Measurements from ENCODE around the gene SLC38A1.
A peak's percentile ranks its signal among the peaks of the same experiment; 100 is the strongest.
"Not testable (repeated sequence)": the region's sequence is repeated elsewhere in the genome, so short reads cannot be mapped to it uniquely, and the experiment has no call there.

The SLC38A1 gene

DNA sequence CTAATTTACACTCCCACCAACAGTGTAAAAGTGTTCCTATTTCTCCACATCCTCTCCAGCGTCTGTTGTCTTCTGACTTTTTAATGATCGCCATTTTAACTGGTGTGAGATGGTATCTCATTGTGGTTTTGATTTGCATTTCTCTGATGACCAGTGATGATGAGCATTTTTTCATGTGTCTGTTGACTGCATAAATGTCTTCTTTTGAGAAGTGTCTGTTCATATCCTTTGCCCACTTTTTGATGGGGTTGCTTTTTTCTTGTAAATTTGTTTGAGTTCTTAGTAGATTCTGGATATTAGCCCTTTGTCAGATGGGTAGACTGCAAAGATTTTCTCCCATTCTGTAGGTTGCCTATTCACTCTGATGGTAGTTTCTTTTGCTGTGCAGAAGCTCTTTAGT is 78.3 kb downstream of the SLC38A1 start:
- H3K4me1 Mint-ChIP-seq (ENCODE audit: low read depth); H3K4me3 Mint-ChIP-seq; DNase-seq (ENCODE audit: low spot score); H3K27me3 Mint-ChIP-seq (ENCODE audit: low read depth): not testable (repeated sequence)
- Mint-ChIP-seq H3K36me3 (ENCODE audit: low read depth) (peaks cover 87% of the 10 kb centered on the region), H3K9me3 (peaks cover 41% of the 10 kb centered on the region), H3K27ac (peak overlapping the region; percentile 24)

DNA sequence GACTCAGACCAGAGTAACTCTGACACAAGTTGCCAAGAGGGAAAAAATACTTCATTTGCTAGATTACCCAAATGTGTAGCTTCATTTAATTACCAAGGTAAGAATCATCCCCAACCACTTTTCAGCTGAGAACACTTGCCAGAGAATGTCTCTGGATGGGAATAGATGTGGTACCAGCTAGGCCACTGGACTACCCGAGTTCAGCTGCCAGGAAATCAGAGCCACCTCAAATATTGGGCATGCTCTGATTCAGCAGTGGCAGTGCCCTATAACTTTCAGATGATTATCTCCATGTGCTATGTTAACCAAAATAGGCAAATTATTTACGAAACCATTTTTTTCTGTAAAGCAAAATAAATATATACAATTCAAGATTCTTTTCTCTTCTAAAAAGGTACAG is 80.7 kb downstream of the SLC38A1 start:
- Mint-ChIP-seq H3K36me3 (ENCODE audit: low read depth) (peaks cover 78% of the 10 kb centered on the region), H3K27ac (no peak overlapping the region), H3K4me3 (no peak overlapping the region), H3K27me3 (ENCODE audit: low read depth) (no peaks in the 10 kb centered on the region), H3K4me1 (ENCODE audit: low read depth) (peaks cover 7% of the 10 kb centered on the region), H3K9me3 (peaks cover 26% of the 10 kb centered on the region)
- no peak for DNase-seq (ENCODE audit: low spot score)

GRCh38 chr12:46187023-46187422 is 81.8 kb downstream of the SLC38A1 start:
- no peak for DNase-seq (ENCODE audit: low spot score)
- Mint-ChIP-seq H3K36me3 (ENCODE audit: low read depth) (peaks cover 75% of the 10 kb centered on the region), H3K27ac (no peak overlapping the region), H3K27me3 (ENCODE audit: low read depth) (no peaks in the 10 kb centered on the region), H3K4me3 (no peak overlapping the region), H3K9me3 (peaks cover 16% of the 10 kb centered on the region), H3K4me1 (ENCODE audit: low read depth) (peaks cover 7% of the 10 kb centered on the region)

DNA sequence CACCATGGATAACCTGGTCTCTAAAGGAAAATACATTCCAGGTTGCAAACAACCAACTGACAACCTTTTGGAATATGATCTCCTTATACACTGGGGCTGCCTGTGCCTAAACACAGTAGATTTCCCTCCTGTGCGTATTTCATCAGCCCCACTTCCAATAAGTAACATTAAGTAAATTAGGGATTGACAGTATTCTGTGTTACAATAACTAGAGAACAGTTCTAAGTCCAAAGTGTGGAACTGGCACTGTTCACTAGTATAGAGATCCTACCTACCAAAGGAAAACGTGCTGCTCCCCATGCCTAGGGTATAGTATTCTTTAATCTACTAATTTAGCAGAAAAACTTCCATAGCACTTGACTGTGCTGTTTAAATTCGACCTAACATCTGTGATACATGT is 82.8 kb downstream of the SLC38A1 start:
- Mint-ChIP-seq H3K4me1 (ENCODE audit: low read depth) (peaks cover 5% of the 10 kb centered on the region), H3K36me3 (ENCODE audit: low read depth) (peaks cover 73% of the 10 kb centered on the region)

GRCh38 chr12:46185686-46186085 is 83.2 kb downstream of the SLC38A1 start:
- Mint-ChIP-seq H3K4me3 (no peak overlapping the region), H3K27me3 (ENCODE audit: low read depth) (no peaks in the 10 kb centered on the region), H3K27ac (no peak overlapping the region), H3K4me1 (ENCODE audit: low read depth) (peaks cover 5% of the 10 kb centered on the region), H3K9me3 (peaks cover 3% of the 10 kb centered on the region), H3K36me3 (ENCODE audit: low read depth) (peaks cover 69% of the 10 kb centered on the region)
- no peak for DNase-seq (ENCODE audit: low spot score)

More for the DNA sequence above, 82.8 kb downstream of the SLC38A1 start:
- Mint-ChIP-seq H3K27me3 (ENCODE audit: low read depth) (no peaks in the 10 kb centered on the region), H3K4me3 (no peak overlapping the region), H3K27ac (no peak overlapping the region), H3K9me3 (peaks cover 7% of the 10 kb centered on the region)
- DNase-seq (ENCODE audit: low spot score), result no peak

DNA sequence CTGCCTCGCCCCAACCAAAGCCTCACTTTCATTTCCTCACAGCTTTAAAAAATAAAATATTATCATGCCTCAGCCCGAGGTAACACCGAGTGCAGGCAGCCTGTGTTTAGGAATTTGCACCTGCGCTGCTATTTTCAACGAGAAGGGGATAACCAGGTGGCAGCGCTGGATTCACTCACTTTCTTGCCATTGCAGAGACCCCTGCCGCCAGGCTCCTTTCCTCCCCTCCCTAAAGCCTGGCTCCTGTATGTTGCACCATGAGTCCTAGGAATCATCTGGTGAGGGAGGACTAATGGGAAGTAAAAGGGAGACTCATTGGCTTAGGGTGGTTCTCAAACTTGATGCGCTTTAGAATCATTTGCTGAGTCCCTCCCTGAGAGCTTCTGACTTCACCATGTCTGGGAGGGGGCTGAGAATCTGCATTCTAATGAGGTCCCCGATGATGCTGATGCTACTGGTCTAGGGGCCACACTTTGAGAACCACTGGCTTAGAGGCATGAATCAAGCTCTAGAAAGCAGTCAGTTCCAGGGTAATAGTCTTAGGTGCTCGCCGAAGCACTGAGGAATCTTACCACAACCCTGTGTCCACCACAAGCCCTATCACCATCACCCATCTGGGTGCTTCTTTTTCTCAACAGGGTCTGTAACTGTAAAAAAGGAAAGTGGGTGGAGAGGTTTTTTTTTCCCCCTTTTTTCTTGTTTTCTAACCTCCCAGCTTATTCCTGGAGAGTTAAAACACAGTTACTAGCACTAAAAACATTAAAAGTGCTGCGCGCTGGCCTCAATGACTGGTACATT is 83.8 kb downstream of the SLC38A1 start:
- H3K27ac Mint-ChIP-seq, result no peak overlapping the region
- H3K9me3 Mint-ChIP-seq, result no peaks in the 10 kb centered on the region
- no peak for DNase-seq (ENCODE audit: low spot score)
- peaks cover 67% of the 10 kb centered on the region for H3K36me3 Mint-ChIP-seq (ENCODE audit: low read depth)
- peaks cover 4% of the 10 kb centered on the region for H3K4me1 Mint-ChIP-seq (ENCODE audit: low read depth)
- H3K4me3 Mint-ChIP-seq, result no peak overlapping the region
- no peaks in the 10 kb centered on the region for H3K27me3 Mint-ChIP-seq (ENCODE audit: low read depth)

DNA sequence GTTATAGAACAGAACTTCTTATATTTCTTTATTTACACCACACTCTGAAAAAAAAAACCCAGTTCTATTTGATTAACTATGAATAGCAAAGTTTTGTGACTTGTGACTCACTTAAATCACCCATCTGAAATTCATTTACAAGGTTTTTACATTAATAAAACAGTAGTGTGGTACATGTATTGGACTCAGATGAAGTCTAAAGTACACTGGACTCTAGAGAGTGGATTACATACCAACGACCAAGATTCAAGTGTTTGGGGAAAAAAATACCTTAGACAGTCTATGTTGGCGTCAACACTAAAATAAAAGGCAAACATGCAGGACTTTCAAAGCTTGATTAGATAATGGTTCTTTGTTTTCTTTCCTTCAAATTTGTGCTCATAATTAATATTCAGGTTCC is 85.7 kb downstream of the SLC38A1 start:
- no peak overlapping the region for H3K4me3 Mint-ChIP-seq
- H3K9me3 Mint-ChIP-seq, result no peaks in the 10 kb centered on the region
- DNase-seq (ENCODE audit: low spot score), result no peak
- H3K36me3 Mint-ChIP-seq (ENCODE audit: low read depth), result peaks cover 58% of the 10 kb centered on the region
- peaks cover 15% of the 10 kb centered on the region for H3K4me1 Mint-ChIP-seq (ENCODE audit: low read depth)
- H3K27me3 Mint-ChIP-seq (ENCODE audit: low read depth), result no peaks in the 10 kb centered on the region
- H3K27ac Mint-ChIP-seq, result no peak overlapping the region

GRCh38 chr12:46181465-46181864 is 87.4 kb downstream of the SLC38A1 start:
- peaks cover 22% of the 10 kb centered on the region for H3K4me1 Mint-ChIP-seq (ENCODE audit: low read depth)
- H3K27me3 Mint-ChIP-seq (ENCODE audit: low read depth), result no peaks in the 10 kb centered on the region
- peaks cover 48% of the 10 kb centered on the region for H3K36me3 Mint-ChIP-seq (ENCODE audit: low read depth)
- no peak overlapping the region for H3K27ac Mint-ChIP-seq
- no peak overlapping the region for H3K4me3 Mint-ChIP-seq
- no peaks in the 10 kb centered on the region for H3K9me3 Mint-ChIP-seq
- DNase-seq (ENCODE audit: low spot score), result no peak

DNA sequence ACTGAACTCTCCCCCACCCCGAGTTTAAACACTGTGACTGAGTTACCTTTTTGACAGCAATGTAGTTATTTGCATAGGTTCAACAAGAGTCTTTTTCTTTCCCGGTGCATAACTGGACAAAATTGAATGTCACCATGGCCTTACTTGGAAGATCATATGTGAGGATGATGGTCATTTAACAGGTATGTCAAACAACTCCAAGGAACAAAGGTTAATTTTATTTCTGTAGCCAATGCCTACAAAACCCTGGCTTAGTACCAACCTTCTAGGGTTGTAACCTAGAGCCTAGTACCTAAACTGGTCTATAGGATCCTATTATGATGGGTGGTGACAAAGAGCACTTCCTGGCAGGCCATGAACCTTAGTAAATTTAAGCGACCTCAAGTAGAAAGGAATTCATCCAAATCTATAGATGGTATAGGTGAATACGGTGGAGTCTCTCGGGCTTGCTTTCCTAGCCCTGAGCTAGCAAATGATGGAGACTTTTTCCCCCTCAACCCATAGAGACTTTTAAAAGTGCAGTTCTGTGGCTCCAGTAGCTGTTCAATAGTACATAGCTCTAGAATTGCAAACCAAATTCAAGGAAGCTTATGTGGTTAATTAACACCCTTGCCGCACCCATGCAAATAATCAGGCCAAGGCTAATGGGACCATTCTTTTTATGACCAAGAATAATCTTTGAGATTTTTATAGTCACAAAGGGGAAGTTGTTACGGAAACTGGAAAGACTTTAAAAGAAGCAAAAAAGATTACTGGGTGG is 89.0 kb downstream of the SLC38A1 start:
- Mint-ChIP-seq H3K27ac (peak overlapping the region; percentile 3), H3K27me3 (ENCODE audit: low read depth) (no peaks in the 10 kb centered on the region), H3K4me1 (ENCODE audit: low read depth) (peaks cover 22% of the 10 kb centered on the region), H3K36me3 (ENCODE audit: low read depth) (peaks cover 45% of the 10 kb centered on the region), H3K4me3 (no peak overlapping the region), H3K9me3 (no peaks in the 10 kb centered on the region)
- no peak for DNase-seq (ENCODE audit: low spot score)

DNA sequence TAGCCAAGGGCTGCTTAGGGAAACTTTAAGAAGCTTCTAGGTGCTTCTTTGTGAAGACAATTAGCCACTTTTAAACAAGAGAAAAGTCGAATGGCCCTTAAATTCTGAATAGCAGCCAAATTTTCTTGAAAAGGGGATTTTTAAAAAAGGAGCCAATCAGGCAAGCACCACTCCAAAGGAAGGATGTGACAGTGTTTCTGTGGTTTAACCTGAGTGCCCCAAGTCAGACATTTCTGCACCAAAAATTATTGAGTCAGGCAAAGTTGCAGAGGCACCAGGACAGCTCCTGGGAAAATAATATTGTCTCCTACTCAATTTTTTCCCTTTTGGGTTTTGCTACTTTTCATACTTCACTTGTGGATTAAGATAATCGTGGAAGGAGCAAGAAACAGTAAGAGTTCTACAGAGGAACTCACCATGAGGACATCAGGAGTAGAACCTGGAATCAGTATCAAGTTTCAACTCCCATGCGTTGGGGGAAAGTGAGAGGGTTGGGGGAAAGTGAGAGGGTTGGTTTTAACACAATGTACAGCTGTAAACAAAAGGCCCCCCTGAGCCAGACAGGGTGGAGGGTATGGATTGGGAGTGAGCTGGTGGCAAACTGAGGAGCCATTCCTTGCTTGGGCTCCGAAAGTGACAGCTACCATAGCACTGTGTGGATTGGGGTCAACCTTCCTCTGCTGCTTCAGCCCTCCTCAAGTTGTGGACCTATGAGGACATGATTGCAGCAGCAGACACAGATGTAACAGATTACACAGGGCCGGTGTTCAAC is 90.8 kb downstream of the SLC38A1 start:
- H3K9me3 Mint-ChIP-seq, result no peaks in the 10 kb centered on the region
- no peak overlapping the region for H3K27ac Mint-ChIP-seq
- H3K4me1 Mint-ChIP-seq (ENCODE audit: low read depth), result peaks cover 27% of the 10 kb centered on the region
- no peaks in the 10 kb centered on the region for H3K27me3 Mint-ChIP-seq (ENCODE audit: low read depth)
- DNase-seq (ENCODE audit: low spot score), result no peak
- peaks cover 30% of the 10 kb centered on the region for H3K36me3 Mint-ChIP-seq (ENCODE audit: low read depth)
- H3K4me3 Mint-ChIP-seq, result peak overlapping the region; percentile 55

GRCh38 chr12:46177025-46177424 is 91.8 kb downstream of the SLC38A1 start:
- Mint-ChIP-seq H3K27me3 (ENCODE audit: low read depth) (no peaks in the 10 kb centered on the region), H3K4me1 (ENCODE audit: low read depth) (peaks cover 27% of the 10 kb centered on the region), H3K36me3 (ENCODE audit: low read depth) (peaks cover 22% of the 10 kb centered on the region), H3K4me3 (no peak overlapping the region), H3K27ac (no peak overlapping the region), H3K9me3 (no peaks in the 10 kb centered on the region)
- no peak for DNase-seq (ENCODE audit: low spot score)

DNA sequence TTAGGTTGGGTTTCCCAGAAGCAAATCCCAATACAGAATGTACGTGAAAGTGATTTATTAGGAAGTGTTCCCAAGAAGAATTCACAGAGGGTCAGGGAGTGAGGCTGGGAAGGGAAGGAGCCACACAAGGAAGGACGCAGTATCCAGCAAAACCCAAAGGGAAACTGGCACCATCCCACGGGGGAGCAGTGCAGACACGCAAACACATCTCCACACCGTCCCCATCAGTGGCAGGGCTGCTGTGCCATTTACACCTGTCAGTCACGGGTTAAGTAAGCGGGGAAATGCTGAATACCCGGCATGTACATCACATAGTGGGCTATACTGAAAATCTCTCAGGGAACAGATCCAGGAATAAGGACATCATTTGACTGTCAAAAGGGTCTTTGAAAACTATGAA is 93.9 kb downstream of the SLC38A1 start:
- no peak for DNase-seq (ENCODE audit: low spot score)
- no peaks in the 10 kb centered on the region for H3K27me3 Mint-ChIP-seq (ENCODE audit: low read depth)
- H3K9me3 Mint-ChIP-seq, result no peaks in the 10 kb centered on the region
- peaks cover 9% of the 10 kb centered on the region for H3K36me3 Mint-ChIP-seq (ENCODE audit: low read depth)
- no peak overlapping the region for H3K4me3 Mint-ChIP-seq
- no peak overlapping the region for H3K27ac Mint-ChIP-seq
- peaks cover 27% of the 10 kb centered on the region for H3K4me1 Mint-ChIP-seq (ENCODE audit: low read depth)

DNA sequence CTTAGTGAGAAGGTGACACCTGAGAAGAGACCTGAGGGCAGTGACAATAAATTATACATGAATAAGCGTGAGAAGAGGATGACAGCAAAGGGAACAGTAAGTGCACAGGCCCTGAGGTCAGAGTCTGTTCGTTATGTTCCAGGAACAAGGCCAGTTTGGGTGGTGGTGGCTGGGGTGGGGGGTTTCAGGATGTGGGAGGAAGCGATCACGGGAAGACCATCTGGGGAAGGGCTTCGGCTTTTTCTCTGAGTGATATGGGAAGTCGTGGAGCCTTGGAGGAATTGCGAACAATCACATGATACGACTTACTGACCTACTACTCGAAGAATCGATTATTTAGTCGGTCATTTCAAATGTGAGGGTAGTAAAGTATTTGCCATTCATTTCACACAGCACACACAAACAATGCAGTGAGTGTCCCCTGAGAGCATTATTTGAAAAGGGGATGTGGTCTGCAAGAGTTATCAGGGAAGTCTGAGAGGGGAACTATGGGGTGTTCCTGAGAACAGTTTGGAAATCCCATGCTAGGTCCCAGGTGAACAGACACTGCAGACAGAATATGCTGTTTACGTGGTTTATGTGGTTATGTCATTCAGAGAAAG is 94.7 kb downstream of the SLC38A1 start:
- Mint-ChIP-seq H3K36me3 (ENCODE audit: low read depth) (peaks cover 8% of the 10 kb centered on the region), H3K9me3 (no peaks in the 10 kb centered on the region), H3K27me3 (ENCODE audit: low read depth) (no peaks in the 10 kb centered on the region), H3K4me1 (ENCODE audit: low read depth) (peaks cover 23% of the 10 kb centered on the region), H3K4me3 (no peak overlapping the region), H3K27ac (no peak overlapping the region)
- DNase-seq (ENCODE audit: low spot score), result no peak
